GM21381 (cell line): ENCODE measurements around the gene AURKB.
"Not testable (repeated sequence)": the region's sequence is repeated elsewhere in the genome, so short reads cannot be mapped to it uniquely, and the experiment has no call there.

Source experiments
- ATAC-seq: cut with Tn5 transposase; IDR thresholded peaks from one replicate; pipeline ENCODE4 v1.9.1; 2021; ENCODE audit warnings: mild to moderate bottlenecking, moderate library complexity; ENCODE audit not compliant: unreplicated experiment

AURKB gene

DNA sequence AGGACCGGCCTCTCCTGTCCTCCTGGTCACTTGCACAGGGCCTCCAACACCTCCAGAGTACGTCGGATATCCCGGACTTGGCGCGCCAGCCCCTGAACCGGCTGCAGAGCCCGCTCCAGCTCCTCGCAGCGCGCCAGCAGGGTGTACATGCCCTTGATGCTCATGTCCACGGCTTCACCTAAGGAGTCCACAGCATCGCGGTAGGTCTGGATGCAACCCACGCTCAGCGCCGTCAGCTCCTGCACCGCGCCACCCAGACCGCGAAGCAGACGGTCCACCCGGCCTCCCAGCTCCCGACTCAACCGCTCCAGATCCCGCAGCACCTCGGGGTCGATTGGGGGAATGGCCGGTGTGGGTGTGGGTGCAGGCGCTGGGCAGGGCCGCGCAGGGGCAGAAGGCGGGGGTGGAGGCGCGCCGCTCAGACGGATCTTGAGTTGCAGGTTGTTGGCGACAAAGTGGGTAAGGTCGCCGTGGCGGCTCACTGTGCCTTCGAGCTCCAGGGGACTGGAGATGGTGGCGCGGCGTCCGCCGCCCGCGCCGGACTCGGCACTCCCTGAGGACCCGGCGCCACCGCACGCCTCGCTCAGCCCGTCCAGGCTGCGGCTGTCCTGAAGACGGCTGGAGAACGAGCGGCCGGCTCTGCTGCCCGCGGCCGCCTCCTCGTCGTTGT, 21.2 kb downstream of the AURKB start:
- ATAC-seq = no peak

DNA sequence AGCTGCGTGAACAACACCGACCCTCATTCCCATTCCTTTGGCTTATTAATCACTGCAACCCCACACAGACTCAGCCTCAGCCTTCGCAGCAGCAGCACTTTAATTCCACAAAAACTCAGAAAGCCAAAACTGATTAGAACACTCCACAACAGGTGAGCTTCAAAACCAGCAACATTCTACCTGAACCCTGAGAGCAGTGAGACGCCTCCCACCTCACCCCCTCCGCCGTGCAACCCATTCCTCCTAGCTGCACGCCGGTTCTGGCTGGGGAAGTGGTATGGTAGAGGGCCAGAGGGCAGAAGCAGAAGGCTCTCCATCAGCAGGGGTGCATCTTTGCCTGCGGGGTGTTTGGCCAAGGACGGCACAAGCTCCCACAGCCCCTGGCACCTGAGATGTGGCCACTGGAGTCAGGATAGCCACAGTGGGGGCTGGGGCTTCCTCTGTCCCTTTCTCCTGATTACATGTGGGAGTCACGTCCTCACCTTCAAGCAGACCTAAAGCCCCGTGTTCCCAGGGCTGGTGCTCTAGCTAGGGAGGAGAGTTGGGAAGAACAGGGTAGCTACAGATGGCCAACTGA, 22.0 kb downstream of the AURKB start:
- ATAC-seq = no peak

DNA sequence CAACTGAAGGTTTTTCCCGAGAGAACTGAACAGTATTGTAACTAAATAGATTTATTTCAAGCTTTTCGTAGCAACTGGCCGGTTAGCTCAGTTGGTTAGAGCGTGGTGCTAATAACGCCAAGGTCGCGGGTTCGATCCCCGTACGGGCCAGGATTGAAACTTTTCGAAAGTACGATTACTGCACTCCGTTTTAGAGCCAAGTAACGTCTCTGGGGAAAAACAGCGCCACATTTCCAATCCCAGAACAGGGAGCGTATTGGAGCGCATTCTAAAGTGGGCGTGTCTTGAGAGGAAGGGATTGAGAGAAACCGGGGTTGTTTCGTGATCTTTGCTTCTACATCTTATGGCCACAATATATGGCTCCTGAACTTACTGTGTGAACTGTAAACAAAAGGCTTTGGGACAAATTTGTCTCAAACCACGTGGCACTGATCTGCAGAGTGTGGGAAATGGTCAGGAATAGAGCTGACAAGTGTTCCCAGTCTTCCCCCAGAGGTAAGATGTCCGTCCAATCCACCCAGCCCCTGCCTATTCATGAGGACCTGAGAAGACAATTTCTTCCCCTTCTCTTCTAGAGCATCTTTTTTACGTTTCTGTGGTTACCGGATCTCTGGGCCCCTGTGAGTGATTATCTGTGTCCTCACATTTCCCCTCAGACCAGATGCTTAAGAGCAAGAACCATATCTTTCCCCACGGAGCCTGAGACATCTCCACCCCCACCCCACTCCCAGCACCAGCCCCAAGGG, 22.7 kb downstream of the AURKB start:
- peak; percentile 25 for ATAC-seq

DNA sequence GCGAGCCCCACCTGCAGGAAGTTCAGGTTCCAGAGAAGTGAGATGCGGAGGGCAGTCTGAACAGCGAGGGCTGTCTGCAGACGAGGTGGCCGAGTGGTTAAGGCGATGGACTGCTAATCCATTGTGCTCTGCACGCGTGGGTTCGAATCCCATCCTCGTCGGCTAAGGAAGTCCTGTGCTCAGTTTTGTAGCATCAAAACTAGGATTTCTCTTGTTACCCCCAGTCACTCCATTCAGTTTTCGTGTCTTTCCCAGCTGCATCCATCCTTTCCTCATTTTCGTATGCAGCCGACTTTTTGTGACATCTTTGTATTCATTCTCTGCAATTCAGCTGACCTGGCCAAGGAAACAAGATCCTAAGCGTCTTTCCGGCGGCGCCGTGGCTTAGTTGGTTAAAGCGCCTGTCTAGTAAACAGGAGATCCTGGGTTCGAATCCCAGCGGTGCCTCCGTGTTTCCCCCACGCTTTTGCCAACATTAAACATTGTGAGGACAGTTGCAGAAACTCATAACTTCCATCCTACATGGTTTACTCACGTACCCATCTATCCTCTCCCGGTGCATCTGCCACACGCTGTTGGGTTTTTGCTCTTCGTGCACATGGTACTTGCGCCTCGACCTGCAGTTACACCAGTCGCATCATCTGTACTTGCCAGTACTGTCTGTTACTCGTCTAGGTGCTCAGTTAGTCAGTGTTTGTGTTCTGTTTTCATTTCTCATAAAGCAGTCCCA, 23.4 kb downstream of the AURKB start:
- peak; percentile 30 for ATAC-seq

DNA sequence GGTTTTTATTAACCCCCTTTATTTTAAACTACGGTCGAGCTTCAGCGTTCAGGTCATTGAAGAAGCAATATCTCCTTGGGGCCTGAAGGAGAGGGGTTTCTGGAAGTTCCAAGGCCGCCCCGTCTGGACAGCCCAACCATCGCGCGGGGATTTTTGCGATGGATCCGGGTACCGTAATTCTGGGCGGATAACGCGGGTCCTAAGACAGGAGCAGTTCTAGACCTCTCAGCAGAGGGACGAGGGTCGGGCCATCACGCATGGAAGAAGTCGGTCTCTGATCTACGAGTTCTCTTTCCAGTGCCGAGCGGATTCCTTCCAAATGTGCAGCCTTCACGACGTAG, 24.0 kb downstream of the AURKB start:
- ATAC-seq = peak; percentile 0

DNA sequence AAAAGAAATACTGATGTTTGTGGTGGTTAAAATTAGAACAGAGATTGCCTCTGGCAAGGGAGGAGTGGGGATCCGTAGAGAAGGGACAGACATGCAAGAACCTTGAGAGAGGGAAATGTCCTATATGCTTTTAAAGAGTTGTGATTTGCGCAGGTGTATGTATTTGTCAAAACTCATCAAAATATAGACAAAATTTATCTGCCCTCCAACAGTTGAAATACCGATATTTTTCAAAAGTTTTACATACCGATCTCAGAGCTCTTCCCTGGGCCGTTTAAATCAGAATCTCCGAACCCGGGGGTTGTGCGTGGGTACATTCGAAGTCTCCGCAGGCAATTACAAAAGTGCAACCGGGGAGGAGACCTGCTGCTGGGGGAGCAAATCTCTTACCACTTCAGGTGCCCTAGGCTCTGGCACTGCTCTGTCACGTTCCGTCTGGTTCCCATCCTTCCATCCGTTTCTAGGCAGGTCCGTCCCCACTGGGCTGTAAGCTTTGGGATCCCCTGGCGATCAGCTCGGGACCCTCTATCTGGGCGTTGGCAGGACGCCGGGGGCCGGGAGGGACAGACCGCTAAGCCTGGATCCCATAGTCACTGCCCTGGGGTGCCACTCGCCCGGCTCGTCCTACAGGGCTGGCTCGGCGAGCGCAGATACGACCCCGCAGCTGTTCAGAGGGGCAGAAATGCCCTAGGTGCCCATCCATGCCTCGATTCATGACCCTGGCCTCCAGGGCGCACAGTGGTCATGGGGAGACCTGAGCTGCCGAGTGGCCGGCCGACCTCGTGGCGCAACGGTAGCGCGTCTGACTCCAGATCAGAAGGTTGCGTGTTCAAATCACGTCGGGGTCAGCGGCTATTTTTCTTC, 24.6 kb downstream of the AURKB start:
- no peak for ATAC-seq

DNA sequence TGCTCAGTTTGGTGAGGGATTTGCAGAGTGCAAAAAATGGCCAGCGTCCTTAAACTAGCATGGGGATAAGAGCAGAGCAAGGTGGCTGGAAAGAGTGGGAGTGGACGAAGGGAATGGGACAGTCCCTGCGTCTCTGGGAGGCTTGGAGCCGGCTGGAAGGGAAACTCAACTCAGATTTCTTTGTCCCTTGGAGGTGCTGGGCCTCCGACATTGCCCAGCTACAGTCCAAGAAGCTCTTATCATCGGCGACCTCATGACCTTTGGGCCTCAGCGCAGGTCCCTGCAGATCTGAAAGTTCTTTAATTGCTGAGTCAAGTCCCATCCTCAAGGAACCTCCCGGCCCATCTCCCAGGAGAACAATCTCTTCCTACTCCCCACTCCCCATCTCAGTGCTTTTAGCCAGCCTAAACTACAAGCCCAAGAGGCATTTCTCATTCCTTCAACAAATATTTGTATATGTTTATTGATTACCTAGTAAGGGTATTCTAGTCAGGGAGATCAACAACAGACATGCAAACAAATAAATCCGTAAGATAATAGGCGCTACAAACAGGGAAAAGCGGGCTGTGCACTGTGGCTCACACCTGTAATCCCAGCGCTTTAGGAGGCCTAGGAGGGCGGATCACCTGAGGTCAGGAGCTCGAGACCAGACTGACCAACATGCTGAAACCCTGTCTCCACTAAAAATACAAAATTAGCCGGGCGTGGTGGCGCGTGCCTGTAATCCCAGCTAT, 33.2 kb downstream of the AURKB start:
- no peak for ATAC-seq

DNA sequence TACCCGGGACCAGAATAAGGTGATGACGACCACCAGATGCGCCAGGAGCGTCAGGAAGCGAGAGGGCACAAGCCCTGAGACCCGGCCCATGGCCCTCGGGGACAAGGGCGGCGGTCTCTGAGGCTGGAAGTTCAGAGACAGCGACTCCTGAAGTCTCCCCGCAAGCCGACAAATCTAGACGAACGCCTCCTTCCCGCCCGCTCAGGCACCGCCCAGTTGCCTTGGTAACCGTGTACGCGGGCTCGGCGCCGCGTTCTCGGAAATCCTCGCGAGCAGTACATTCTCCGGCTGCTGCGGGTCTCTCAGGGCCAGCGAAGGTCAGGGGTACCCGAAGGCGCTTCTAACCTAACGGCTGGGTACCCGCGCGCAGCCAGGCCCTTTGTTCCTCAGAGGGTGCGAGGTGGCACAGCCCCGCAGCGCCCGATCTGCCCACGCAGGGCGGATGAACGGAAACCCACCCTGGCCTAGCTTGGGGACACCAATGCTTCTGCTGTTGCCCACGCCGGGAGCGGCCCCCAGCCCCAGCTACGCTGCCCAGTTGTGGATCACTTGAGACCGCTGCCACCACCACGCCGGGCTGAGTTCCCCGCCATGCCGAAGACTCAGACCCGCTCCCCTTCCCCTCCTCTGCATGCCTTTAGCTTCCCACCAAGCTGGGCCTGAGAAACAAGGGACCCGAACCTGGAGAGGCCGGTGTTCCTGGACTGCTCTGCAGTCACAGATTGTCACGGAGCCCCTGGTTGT, 34.0 kb downstream of the AURKB start, which contains the start of gene TMEM107:
Gene TMEM107, minus strand, starts transcription at position 184 of the 744 bp plus-strand sequence. Its CDS starts 94 bp downstream, at position 90.
- peak; percentile 35 for ATAC-seq

DNA sequence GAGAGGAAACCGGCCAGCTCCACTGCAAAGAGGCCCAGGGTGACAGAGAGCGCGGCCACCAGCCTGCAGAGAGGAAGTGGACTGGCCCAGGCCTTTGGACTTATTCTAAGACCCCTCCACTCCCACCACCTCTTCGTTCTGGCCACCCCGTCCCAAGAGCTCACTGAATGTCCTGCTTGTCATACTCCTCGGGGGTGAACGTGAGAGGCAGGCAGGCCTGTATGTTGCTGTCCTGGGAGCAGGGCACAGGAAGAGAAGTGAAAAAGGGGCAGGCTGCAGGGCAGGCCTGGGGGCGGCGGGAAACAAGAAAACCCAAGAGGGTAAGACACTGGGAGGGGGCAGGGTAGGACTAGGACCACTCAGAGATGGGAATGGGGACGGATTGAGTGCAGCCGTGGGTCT, 34.6 kb downstream of the AURKB start:
- no peak for ATAC-seq

DNA sequence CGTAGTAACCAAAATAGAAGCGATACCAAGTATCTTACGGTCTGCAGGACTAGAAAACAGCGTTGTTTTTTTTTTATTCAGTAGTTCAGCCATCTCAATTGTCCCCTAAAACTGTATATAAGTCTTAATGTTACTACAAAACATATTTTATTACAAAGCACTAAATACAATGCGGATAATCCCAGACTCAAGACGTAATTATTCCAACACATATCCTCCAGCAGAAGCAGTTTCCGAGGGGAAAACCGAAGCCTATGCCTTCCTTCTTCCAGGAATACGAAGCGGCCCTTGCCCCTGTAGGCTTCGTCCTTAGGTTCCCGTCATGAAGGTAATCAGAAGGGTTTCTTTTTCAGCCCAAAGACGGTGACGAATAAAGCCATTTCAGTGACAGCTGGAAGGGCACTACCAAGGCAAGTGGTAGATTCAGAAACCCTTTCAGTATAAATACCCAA, 36.5 kb downstream of the AURKB start:
- no peak for ATAC-seq

DNA sequence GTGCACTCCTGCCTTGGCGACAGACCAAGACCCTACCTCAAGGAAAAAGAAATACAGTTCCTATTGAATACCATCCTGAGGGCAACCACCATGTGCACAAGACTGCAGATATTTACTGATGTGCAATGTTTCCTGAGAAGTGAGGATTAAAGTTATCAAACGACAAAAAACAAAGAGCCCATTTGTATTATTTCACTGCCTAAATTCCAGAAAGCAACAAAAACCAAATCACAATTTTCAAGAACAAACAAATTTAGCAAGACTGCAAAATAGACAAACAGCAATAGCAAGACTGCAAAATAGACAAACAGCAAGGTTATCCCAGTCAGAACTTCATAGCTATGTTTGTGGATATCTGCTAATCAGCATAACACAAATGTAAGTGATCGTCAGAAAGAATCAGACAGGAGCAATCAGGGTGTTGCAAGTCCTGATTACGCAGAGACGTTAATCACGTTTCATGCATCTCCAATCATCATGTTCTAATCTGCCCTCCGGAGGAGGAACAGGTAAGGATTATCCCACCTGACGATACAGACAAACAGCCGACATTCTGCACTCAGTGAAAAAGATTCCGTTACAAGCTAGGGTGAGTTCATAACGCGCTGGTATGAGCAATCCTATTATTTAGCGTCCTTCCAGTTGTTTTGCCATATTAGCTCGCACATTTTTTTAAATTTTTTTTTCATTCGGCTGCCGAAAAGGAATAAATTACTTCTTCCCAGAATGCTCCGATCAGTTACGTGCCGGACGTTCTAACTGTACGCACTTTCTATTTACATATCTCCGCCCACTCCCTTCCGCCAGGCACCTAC, 37.1 kb downstream of the AURKB start:
- peak; percentile 65 for ATAC-seq

DNA sequence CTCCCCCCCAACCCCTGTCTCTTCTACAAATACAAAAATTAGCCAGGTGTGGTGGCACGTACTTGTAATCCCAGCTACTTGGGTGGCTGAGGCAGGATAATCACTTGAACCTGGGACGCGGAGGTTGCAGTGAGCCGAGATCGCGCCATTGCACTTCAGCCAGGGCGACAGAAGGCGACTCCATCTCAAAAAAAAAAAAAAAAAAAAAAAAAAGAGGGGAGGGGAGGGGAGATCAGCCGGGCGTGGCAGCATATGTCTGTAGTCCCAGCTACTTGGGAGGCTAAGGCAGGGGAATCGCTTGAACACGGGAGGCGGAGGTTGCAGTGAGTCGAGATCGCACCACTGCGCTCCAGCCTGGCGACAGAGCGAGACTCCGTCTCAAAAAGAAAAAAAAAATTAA, 40.2 kb downstream of the AURKB start:
- not testable (repeated sequence) for ATAC-seq

DNA sequence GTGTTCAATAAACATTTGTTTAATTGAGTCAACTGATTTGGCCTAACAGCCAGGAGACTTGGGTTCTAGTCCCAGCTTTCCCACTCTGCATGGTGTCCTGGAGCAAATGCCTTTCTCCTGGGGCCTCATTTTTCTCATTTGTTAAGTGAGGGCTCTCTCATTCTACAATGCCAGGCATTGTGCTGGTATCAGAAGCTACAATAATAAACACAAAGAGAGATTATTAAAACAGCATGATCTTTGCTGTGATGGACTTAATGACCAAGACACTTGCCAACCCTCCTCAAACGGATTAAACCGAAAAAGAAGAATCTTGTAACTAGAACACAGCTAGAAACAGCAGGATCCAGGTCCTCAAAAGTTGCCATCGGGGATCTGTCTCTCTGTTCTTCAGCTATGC, 42.8 kb downstream of the AURKB start:
- ATAC-seq = no peak

DNA sequence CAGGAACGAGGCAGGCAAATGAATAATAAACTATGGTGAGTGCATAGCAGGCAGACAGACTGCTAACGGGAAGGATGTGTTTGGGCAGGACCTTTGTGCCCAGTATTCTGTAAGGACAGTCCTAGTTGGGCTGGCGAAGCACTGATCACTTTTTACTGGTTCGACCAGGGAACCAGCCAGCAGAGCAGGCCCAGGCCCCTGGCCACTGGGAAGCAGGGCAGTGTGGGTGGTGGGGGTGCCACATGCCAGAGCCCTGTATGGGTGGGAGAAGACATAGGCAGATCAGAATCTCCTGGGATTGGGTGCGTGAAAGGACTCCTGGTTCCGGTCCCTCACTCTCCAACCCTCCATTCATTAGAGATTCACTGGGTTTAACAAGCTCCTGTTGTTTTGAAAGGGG, 43.6 kb downstream of the AURKB start:
- no peak for ATAC-seq

DNA sequence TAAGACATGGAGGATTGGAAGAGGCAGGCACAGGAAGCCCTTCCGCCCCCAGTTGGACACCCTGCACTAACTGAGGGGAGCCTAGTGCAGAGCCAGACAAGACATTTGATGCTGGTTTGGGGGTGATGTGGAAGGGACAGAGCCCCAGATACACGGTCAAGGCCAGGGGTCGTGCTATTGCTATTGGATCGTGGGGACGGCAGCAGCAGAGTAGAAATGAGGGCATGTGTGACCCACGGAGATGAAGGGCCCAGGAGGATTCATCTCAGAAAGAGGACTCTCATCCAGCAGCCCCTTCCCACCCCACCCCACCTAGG, 45.6 kb downstream of the AURKB start:
- ATAC-seq = no peak

DNA sequence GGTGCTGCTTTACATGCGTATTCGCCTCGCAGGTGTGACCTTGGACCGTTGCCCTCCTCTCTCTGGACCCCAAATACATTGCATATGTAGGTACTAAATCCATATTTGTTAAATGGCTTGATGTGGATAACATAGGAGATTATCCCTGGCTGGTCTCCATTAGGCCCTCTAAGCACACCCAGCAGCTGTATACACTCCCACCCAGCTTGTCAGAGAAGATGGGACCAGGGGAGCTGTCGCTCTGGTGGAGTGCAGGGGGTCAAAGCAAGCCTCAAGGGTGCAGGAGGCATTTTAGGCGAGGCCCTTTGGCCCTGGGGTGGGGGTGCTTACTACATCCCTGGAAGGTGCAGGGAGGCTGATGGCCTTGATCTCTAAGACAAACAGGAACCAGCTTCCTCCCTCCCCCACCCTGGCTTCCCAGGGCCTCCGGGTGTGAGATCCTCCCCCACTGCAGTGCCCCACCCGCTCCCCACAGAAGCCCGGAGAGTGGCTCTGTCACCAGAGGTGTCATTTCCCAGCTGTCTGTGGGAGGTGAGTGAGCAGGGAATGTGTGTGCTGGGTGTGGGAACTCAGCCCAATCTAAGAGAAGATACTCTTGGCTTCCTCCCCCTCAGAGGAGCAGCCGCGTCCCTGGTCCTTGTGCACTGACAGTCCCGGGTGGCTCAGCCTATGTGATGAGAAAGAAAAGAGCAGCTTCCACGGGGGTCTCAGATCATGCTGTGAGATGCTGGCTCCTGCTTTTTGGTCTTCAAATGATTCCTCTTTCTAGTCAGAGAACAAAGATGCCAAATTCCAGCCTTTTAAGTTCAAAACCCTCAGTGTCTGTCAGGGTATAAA, 46.2 kb downstream of the AURKB start:
- no peak for ATAC-seq
